GM21367 (cell line): ENCODE data around the gene GLP2R.

ENCODE experiments used
- ATAC-seq: cut with Tn5 transposase; IDR thresholded peaks from one replicate; pipeline ENCODE4 v1.9.1; 2021; ENCODE audit not compliant: unreplicated experiment

The GLP2R gene

GRCh38 chr17:9813166-9813565 lies 12.6 kb upstream of the GLP2R start:
- no peak for ATAC-seq

GRCh38 chr17:9814337-9814945 lies 11.3 kb upstream of the GLP2R start:
- ATAC-seq = no peak

- ATAC-seq = no peak
These were observed 9.3 kb upstream of the GLP2R start for GRCh38 chr17:9816472-9816871.

GRCh38 chr17:9817086-9817485 lies 8.6 kb upstream of the GLP2R start:
- no peak for ATAC-seq

- no peak for ATAC-seq
These were observed 7.0 kb upstream of the GLP2R start for GRCh38 chr17:9818760-9819159.

GRCh38 chr17:9820448-9820847 lies 5.3 kb upstream of the GLP2R start:
- ATAC-seq = no peak

- no peak for ATAC-seq
These were observed 3.8 kb upstream of the GLP2R start, which contains the start of gene GSG1L2 for GRCh38 chr17:9821921-9822320. Gene GSG1L2 (minus strand): TSS chr17:9822079. CDS start chr17:9822071, 8 bp downstream.

GRCh38 chr17:9824094-9824493 lies 1.6 kb upstream of the GLP2R start:
- no peak for ATAC-seq

- no peak for ATAC-seq
These were observed 856 bp upstream of the GLP2R start for GRCh38 chr17:9824797-9825338.

GRCh38 chr17:9828296-9829295 lies 2.9 kb downstream of the GLP2R start:
- no peak for ATAC-seq

- no peak for ATAC-seq
These were observed 3.6 kb downstream of the GLP2R start for GRCh38 chr17:9829343-9829742.

- no peak for ATAC-seq
These were observed 5.0 kb downstream of the GLP2R start for GRCh38 chr17:9830711-9831110.

- no peak for ATAC-seq
These were observed 8.2 kb downstream of the GLP2R start for GRCh38 chr17:9833922-9834321.

GRCh38 chr17:9837551-9838471 lies 12.1 kb downstream of the GLP2R start:
- ATAC-seq = no peak

GRCh38 chr17:9839433-9839832 lies 13.7 kb downstream of the GLP2R start:
- no peak for ATAC-seq

- ATAC-seq = no peak
These were observed 16.5 kb downstream of the GLP2R start for GRCh38 chr17:9842057-9842758.

GRCh38 chr17:9843152-9844010 lies 17.7 kb downstream of the GLP2R start:
- no peak for ATAC-seq

- ATAC-seq = no peak
These were observed 18.4 kb downstream of the GLP2R start for GRCh38 chr17:9844153-9844552.

- no peak for ATAC-seq
These were observed 19.6 kb downstream of the GLP2R start for GRCh38 chr17:9845306-9845705.
